GM15510 (cell line): ENCODE results near the gene COLEC12.

Experiments used
- POLR2A ChIP-seq: IDR thresholded peaks from 3 replicates; pipeline ENCODE4 v1.6.1; 2011; ENCODE audit warnings: borderline replicate concordance; ENCODE audit not compliant: insufficient read length; ENCODE audit errors: extremely low read depth

Gene COLEC12

GRCh38 chr18:422966-423365 lies 77.5 kb downstream of the COLEC12 start:
- TF ChIP-seq POLR2A, result no peak

- TF ChIP-seq POLR2A, result no peak
These were observed 79.0 kb downstream of the COLEC12 start for GRCh38 chr18:421247-422155.

GRCh38 chr18:420661-421246 lies 79.7 kb downstream of the COLEC12 start:
- TF ChIP-seq POLR2A, result no peak

GRCh38 chr18:419541-420175 lies 80.8 kb downstream of the COLEC12 start:
- no peak for TF ChIP-seq POLR2A

- TF ChIP-seq POLR2A, result no peak
These were observed 83.0 kb downstream of the COLEC12 start for GRCh38 chr18:417495-417894.

- TF ChIP-seq POLR2A, result no peak
These were observed 83.6 kb downstream of the COLEC12 start for GRCh38 chr18:416930-417329.

- no peak for TF ChIP-seq POLR2A
These were observed 84.6 kb downstream of the COLEC12 start for GRCh38 chr18:415617-416612.

GRCh38 chr18:415047-415446 lies 85.5 kb downstream of the COLEC12 start:
- TF ChIP-seq POLR2A, result no peak

GRCh38 chr18:413233-413632 lies 87.3 kb downstream of the COLEC12 start:
- no peak for TF ChIP-seq POLR2A

GRCh38 chr18:410047-410455 lies 90.5 kb downstream of the COLEC12 start:
- no peak for TF ChIP-seq POLR2A

GRCh38 chr18:408367-408766 lies 92.1 kb downstream of the COLEC12 start:
- TF ChIP-seq POLR2A, result no peak

- TF ChIP-seq POLR2A, result no peak
These were observed 92.8 kb downstream of the COLEC12 start for GRCh38 chr18:407626-408224.

GRCh38 chr18:407191-407590 lies 93.3 kb downstream of the COLEC12 start:
- TF ChIP-seq POLR2A, result no peak

GRCh38 chr18:406677-407076 lies 93.8 kb downstream of the COLEC12 start:
- no peak for TF ChIP-seq POLR2A
